Measurements from ENCODE around the gene EDN2. TPM values are rescaled to one million over a fixed set of nuclear protein-coding genes. Genes with fewer than 3 reads are reported as not detected.
A peak's percentile ranks its signal among the peaks of the same experiment; 100 is the strongest.

The EDN2 gene
- total and polyA plus RNA-seq, 2 experiments from 2014 or later: not detected

GRCh38 chr1:41499591-41499990, 15.1 kb upstream of the EDN2 start:
- Histone ChIP-seq H3K27me3 (replicated peaks; ENCODE audit: insufficient read depth) (no peaks in the 10 kb centered on the region), H3F3A (ENCODE audit: insufficient read depth) (peaks cover 11% of the 10 kb centered on the region; the same call in 1 of the 2 replicates), H3K9me2 (ENCODE audit: insufficient read depth) (no peaks in the 10 kb centered on the region), H3K4me3 (no peak overlapping the region), H3K27ac (no peak overlapping the region), H4K20me1 (ENCODE audit: insufficient read depth) (no peaks in the 10 kb centered on the region), H3K79me2 (ENCODE audit: insufficient read depth) (no peaks in the 10 kb centered on the region), H3K4me1 (ENCODE audit: insufficient read depth) (peaks cover 19% of the 10 kb centered on the region; the same call in 1 of the 2 replicates), H2AFZ (no peak overlapping the region), H3K36me3 (ENCODE audit: low read depth) (no peaks in the 10 kb centered on the region), H3K9ac (no peak overlapping the region), H3K9me3 (ENCODE audit: low read depth) (no peaks in the 10 kb centered on the region), H3K4me2 (ENCODE audit: unreplicated experiment) (no peak overlapping the region)
- 93 to 95% methylated on average over 2 of the region's 2 CpGs for WGBS, 2 experiments (ENCODE audit: low coverage in 1 of 2, low lambda C conversion rate in 2 of 2, missing lambda C conversion rate in 2 of 2)
- DNase-seq: no peak
- no peak for TF ChIP-seq EZH2 (IDR thresholded peaks at IDR 0.05; ENCODE audit: insufficient read depth, poor library complexity, severe bottlenecking)
- TF ChIP-seq EZH2phosphoT487 (IDR thresholded peaks at IDR 0.05; ENCODE audit: insufficient read depth, low read depth): no peak
- in situ Hi-C loops (cut with MboI): no loop called here

- H3K9me2 ChIP-seq (ENCODE audit: insufficient read depth): no peaks in the 10 kb centered on the region
- in situ Hi-C loops (cut with MboI): no loop called here
- no peak overlapping the region for H3K4me3 ChIP-seq
- WGBS, 2 experiments (ENCODE audit: low coverage in 1 of 2, low lambda C conversion rate in 2 of 2, missing lambda C conversion rate in 2 of 2): 29 to 34% methylated on average over 12 of the region's 12 CpGs
- peaks cover 3% of the 10 kb centered on the region; the same call in 1 of the 2 replicates for H3F3A ChIP-seq (ENCODE audit: insufficient read depth)
- DNase-seq: peak; percentile 72
- no peaks in the 10 kb centered on the region for H3K36me3 ChIP-seq (ENCODE audit: low read depth)
- no peak overlapping the region for H3K4me2 ChIP-seq (ENCODE audit: unreplicated experiment)
- no peaks in the 10 kb centered on the region for H3K9me3 ChIP-seq (ENCODE audit: low read depth)
- no peaks in the 10 kb centered on the region for H3K79me2 ChIP-seq (ENCODE audit: insufficient read depth)
- no peaks in the 10 kb centered on the region for H4K20me1 ChIP-seq (ENCODE audit: insufficient read depth)
- no peak overlapping the region for H2AFZ ChIP-seq
- no peak overlapping the region for H3K9ac ChIP-seq
- no peaks in the 10 kb centered on the region for H3K27me3 ChIP-seq (replicated peaks; ENCODE audit: insufficient read depth)
- peaks cover 19% of the 10 kb centered on the region; the same call in 1 of the 2 replicates for H3K4me1 ChIP-seq (ENCODE audit: insufficient read depth)
- no peak overlapping the region for H3K27ac ChIP-seq
- no peak for TF ChIP-seq EZH2 (IDR thresholded peaks at IDR 0.05; ENCODE audit: insufficient read depth, poor library complexity, severe bottlenecking)
- no peak for TF ChIP-seq EZH2phosphoT487 (IDR thresholded peaks at IDR 0.05; ENCODE audit: insufficient read depth, low read depth)
Measured at GRCh38 chr1:41498804-41499203, 14.3 kb upstream of the EDN2 start.

GRCh38 chr1:41498391-41498790, 13.9 kb upstream of the EDN2 start:
- no peaks in the 10 kb centered on the region for H3K27me3 ChIP-seq (replicated peaks; ENCODE audit: insufficient read depth)
- no peaks in the 10 kb centered on the region for H3K9me3 ChIP-seq (ENCODE audit: low read depth)
- H3F3A ChIP-seq (ENCODE audit: insufficient read depth): no peaks in the 10 kb centered on the region
- WGBS, 2 experiments (ENCODE audit: low coverage in 1 of 2, low lambda C conversion rate in 2 of 2, missing lambda C conversion rate in 2 of 2): 92 to 97% methylated on average over 5 of the region's 5 CpGs
- peaks cover 19% of the 10 kb centered on the region; the same call in 1 of the 2 replicates for H3K4me1 ChIP-seq (ENCODE audit: insufficient read depth)
- peak; percentile 38 for DNase-seq
- no peak overlapping the region for H3K9ac ChIP-seq
- H3K9me2 ChIP-seq (ENCODE audit: insufficient read depth): no peaks in the 10 kb centered on the region
- no peak overlapping the region for H2AFZ ChIP-seq
- H3K27ac ChIP-seq: no peak overlapping the region
- H3K79me2 ChIP-seq (ENCODE audit: insufficient read depth): no peaks in the 10 kb centered on the region
- no peaks in the 10 kb centered on the region for H4K20me1 ChIP-seq (ENCODE audit: insufficient read depth)
- H3K4me2 ChIP-seq (ENCODE audit: unreplicated experiment): no peak overlapping the region
- in situ Hi-C loops (cut with MboI): no loop called here
- H3K4me3 ChIP-seq: no peak overlapping the region
- no peaks in the 10 kb centered on the region for H3K36me3 ChIP-seq (ENCODE audit: low read depth)
- TF ChIP-seq EZH2 (IDR thresholded peaks at IDR 0.05; ENCODE audit: insufficient read depth, poor library complexity, severe bottlenecking): no peak
- TF ChIP-seq EZH2phosphoT487 (IDR thresholded peaks at IDR 0.05; ENCODE audit: insufficient read depth, low read depth): no peak

- Histone ChIP-seq H3K4me3 (no peak overlapping the region), H3K79me2 (ENCODE audit: insufficient read depth) (no peaks in the 10 kb centered on the region), H3K4me2 (ENCODE audit: unreplicated experiment) (no peak overlapping the region), H3K9me2 (ENCODE audit: insufficient read depth) (no peaks in the 10 kb centered on the region), H3K4me1 (ENCODE audit: insufficient read depth) (peaks cover 23% of the 10 kb centered on the region; the same call in 1 of the 2 replicates), H2AFZ (no peak overlapping the region), H3F3A (ENCODE audit: insufficient read depth) (no peaks in the 10 kb centered on the region), H3K27me3 (replicated peaks; ENCODE audit: insufficient read depth) (no peaks in the 10 kb centered on the region), H3K9me3 (ENCODE audit: low read depth) (no peaks in the 10 kb centered on the region), H3K9ac (no peak overlapping the region), H3K36me3 (ENCODE audit: low read depth) (no peaks in the 10 kb centered on the region), H3K27ac (no peak overlapping the region), H4K20me1 (ENCODE audit: insufficient read depth) (no peaks in the 10 kb centered on the region)
- 93 to 97% methylated on average over 5 to 7 of the region's 7 CpGs for WGBS, 2 experiments (ENCODE audit: low coverage in 1 of 2, low lambda C conversion rate in 2 of 2, missing lambda C conversion rate in 2 of 2)
- TF ChIP-seq EZH2phosphoT487 (IDR thresholded peaks at IDR 0.05; ENCODE audit: insufficient read depth, low read depth): no peak
- no peak for TF ChIP-seq EZH2 (IDR thresholded peaks at IDR 0.05; ENCODE audit: insufficient read depth, poor library complexity, severe bottlenecking)
- DNase-seq: no peak
- in situ Hi-C loops (cut with MboI): no loop called here
Measured at GRCh38 chr1:41497461-41498030, 13.1 kb upstream of the EDN2 start.
